Mesendoderm (in vitro differentiated cells): ENCODE measurements around the gene ARHGAP32.

Source experiments
- DNase-seq: peaks from one replicate; pipeline ENCODE4 v3.0.0; 2013
- H2AK5ac ChIP-seq: 2 replicates; pipeline ENCODE4 v1.6.1; 2013; ENCODE audit warnings: low read length, inconsistent platforms
- H2BK120ac ChIP-seq: 2 replicates; pipeline ENCODE4 v1.6.1; 2013; ENCODE audit warnings: low read depth, mild to moderate bottlenecking, low read length, moderate library complexity, mixed read lengths
- H2BK15ac ChIP-seq: replicated peaks from 2 replicates; pipeline ENCODE4 v1.6.1; 2013; ENCODE audit warnings: low read depth, mild to moderate bottlenecking, moderate library complexity
- H2BK5ac ChIP-seq: 2 replicates; pipeline ENCODE4 v1.6.1; 2013; ENCODE audit warnings: low read length, inconsistent platforms
- H3K18ac ChIP-seq: 2 replicates; pipeline ENCODE4 v1.6.1; 2013; ENCODE audit warnings: mild to moderate bottlenecking, low read length, mixed read lengths
- H3K23ac ChIP-seq: one replicate; pipeline ENCODE4 v1.6.1; 2013; ENCODE audit warnings: low read length
- H3K27ac ChIP-seq: 2 replicates; pipeline ENCODE4 v1.5.1; 2013; ENCODE audit warnings: low read depth, mild to moderate bottlenecking, inconsistent platforms, low read length, moderate library complexity
- H3K27me3 ChIP-seq: 2 replicates; pipeline ENCODE4 v1.6.1; 2013; ENCODE audit warnings: low read length, control low read depth, mild to moderate bottlenecking, inconsistent platforms; ENCODE audit not compliant: insufficient read depth, poor library complexity
- H3K36me3 ChIP-seq: 2 replicates; pipeline ENCODE4 v1.6.1; 2013; ENCODE audit warnings: low read length, inconsistent platforms; ENCODE audit not compliant: control insufficient read depth, insufficient read depth
- H3K4ac ChIP-seq: one replicate; pipeline ENCODE4 v1.6.1; 2013; ENCODE audit warnings: low read depth, mild to moderate bottlenecking, low read length, moderate library complexity
- H3K4me1 ChIP-seq: 2 replicates; pipeline ENCODE4 v1.6.1; 2013; ENCODE audit warnings: low read depth, low read length, inconsistent platforms; ENCODE audit not compliant: control insufficient read depth
- H3K4me2 ChIP-seq: 2 replicates; pipeline ENCODE4 v1.6.1; 2013; ENCODE audit warnings: low read length
- H3K4me3 ChIP-seq: 2 replicates; pipeline ENCODE4 v1.5.1; 2013; ENCODE audit warnings: mild to moderate bottlenecking, low read length
- H3K56ac ChIP-seq: one replicate; pipeline ENCODE4 v1.6.1; 2013; ENCODE audit warnings: low read length
- H3K79me1 ChIP-seq: 2 replicates; pipeline ENCODE4 v1.6.1; 2013; ENCODE audit warnings: low read length, inconsistent platforms
- H3K79me2 ChIP-seq: 2 replicates; pipeline ENCODE4 v1.6.1; 2013; ENCODE audit warnings: mild to moderate bottlenecking, low read length; ENCODE audit not compliant: control insufficient read depth, insufficient read depth
- H3K9ac ChIP-seq: 2 replicates; pipeline ENCODE4 v1.6.1; 2013; ENCODE audit warnings: low read length, inconsistent platforms
- H4K5ac ChIP-seq: one replicate; pipeline ENCODE4 v1.6.1; 2013; ENCODE audit warnings: low read length
- H4K8ac ChIP-seq: one replicate; pipeline ENCODE4 v1.6.1; 2013; ENCODE audit warnings: low read depth, mild to moderate bottlenecking, control low read depth, low read length, moderate library complexity
- WGBS: extraction: QIAGEN DNeasy Blood & Tissue Kit; methylation state at CpG from one replicate; pipeline ENCODE4 v1.1.7; 2013; ENCODE audit warnings: low lambda C conversion rate, missing lambda C conversion rate; ENCODE audit not compliant: insufficient coverage; ENCODE audit errors: extremely low coverage; 5-methylcytosine and 5-hydroxymethylcytosine counted together

ARHGAP32 gene

DNA sequence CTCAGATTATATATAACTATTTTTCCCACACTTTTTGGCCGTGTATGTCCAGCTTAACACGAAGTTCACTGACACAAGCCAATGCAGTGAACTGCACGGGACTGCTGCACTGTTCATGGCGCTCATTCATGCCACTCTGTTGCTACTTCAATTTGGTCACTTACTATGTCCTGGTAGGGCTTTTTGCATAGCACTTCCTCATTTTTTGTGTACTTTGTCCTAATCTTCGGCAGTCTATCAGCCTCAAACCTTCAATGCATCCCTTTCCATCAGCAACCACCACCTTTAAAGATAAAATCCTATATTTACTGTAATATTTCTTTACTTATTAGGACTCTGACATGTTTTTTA is 18.7 kb upstream of the ARHGAP32 start:
- Histone ChIP-seq H2BK120ac (no peak overlapping the region), H3K23ac (no peak overlapping the region), H3K27ac (no peak overlapping the region), H3K4ac (no peak overlapping the region), H2AK5ac (no peak overlapping the region), H4K8ac (no peak overlapping the region), H3K9ac (no peak overlapping the region), H3K79me1 (peaks cover 5% of the 10 kb centered on the region), H3K4me2 (no peak overlapping the region), H2BK5ac (no peak overlapping the region), H3K27me3 (no peaks in the 10 kb centered on the region), H4K5ac (no peak overlapping the region), H3K4me1 (peaks cover 9% of the 10 kb centered on the region), H3K4me3 (no peak overlapping the region), H3K36me3 (no peaks in the 10 kb centered on the region), H3K56ac (peak overlapping the region; percentile 19), H2BK15ac (no peak overlapping the region), H3K79me2 (peaks cover 3% of the 10 kb centered on the region), H3K18ac (no peak overlapping the region)
- no peak for DNase-seq
- no CpG with 5 or more reads among the region's 5 CpGs for WGBS

DNA sequence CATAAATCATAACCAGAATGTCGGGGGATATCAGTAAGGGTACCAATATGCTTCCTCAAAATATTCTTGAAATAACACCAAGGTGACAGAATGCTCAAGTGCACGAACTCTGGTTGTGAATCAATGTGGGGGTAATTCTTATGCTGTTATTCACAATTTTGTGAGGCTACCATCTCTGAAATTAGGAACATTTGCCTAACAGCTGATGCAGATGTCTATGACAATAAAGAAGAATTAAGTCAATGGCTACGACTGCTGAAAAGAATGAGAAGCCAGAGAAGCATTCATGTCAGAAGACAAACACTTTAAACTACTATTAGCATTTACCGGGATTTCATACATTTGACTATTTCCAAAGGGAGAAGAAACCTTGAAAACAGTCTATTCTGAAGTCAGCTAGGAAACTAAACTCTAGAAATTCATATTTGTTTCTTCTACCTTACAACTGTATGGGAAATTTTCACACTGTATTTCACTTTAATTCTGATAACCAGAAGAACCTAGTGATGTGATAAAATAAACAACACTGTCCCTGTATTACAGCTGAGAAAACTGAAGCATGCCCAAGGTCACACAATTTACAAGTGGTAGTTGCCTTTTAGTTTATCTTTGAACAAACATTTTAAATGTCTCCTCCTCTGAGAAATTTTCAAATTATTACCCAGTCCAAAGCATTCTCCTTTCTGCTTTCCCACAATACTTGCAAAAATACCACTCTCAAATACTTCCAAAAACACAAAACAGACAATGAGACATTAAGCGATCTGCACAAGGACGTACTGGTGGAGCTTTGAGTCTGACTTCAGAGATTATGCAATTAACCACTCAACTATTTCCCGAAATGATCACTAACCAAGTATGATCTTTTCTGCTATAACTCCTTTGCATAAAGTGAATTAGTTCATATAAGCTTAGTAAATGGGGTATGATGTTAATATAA is 18.0 kb upstream of the ARHGAP32 start:
- Histone ChIP-seq H3K4me2 (no peak overlapping the region), H3K23ac (no peak overlapping the region), H3K4me3 (no peak overlapping the region), H4K5ac (no peak overlapping the region), H3K56ac (no peak overlapping the region), H3K27me3 (no peaks in the 10 kb centered on the region), H3K36me3 (no peaks in the 10 kb centered on the region), H3K18ac (peak overlapping the region; percentile 39), H3K79me2 (peaks cover 3% of the 10 kb centered on the region), H2BK5ac (no peak overlapping the region), H3K79me1 (peaks cover 5% of the 10 kb centered on the region), H2AK5ac (no peak overlapping the region), H2BK120ac (no peak overlapping the region), H3K4ac (no peak overlapping the region), H3K27ac (no peak overlapping the region), H3K4me1 (peaks cover 8% of the 10 kb centered on the region), H4K8ac (no peak overlapping the region), H2BK15ac (no peak overlapping the region), H3K9ac (no peak overlapping the region)
- DNase-seq, result no peak
- WGBS, result no CpG with 5 or more reads among the region's 7 CpGs

DNA sequence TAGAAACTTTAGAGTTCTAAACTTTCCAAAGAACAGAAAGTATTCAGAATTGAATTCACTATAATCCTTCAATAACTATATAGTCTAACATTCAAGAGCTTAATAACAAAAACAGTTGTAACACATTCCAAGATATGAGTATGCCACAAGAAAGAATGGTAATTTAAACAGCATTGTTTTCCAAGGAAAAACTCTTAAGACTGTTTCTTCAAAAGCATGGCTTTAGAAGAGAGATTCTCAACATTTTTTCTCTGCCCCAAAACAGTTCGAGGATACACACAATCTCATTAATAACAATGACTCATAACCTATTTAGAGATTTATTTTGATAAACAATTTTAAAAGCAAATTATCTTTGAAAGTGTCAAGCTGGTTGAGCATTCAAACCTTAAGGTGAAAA is 16.7 kb upstream of the ARHGAP32 start:
- DNase-seq, result no peak
- H2BK15ac ChIP-seq, result no peak overlapping the region
- no peak overlapping the region for H3K18ac ChIP-seq
- peaks cover 4% of the 10 kb centered on the region for H3K4me1 ChIP-seq
- peaks cover 3% of the 10 kb centered on the region for H3K79me2 ChIP-seq
- no peak overlapping the region for H2AK5ac ChIP-seq
- H3K4me3 ChIP-seq, result no peak overlapping the region
- H3K4ac ChIP-seq, result no peak overlapping the region
- H3K9ac ChIP-seq, result no peak overlapping the region
- no peak overlapping the region for H2BK120ac ChIP-seq
- H4K5ac ChIP-seq, result no peak overlapping the region
- H3K79me1 ChIP-seq, result peaks cover 5% of the 10 kb centered on the region
- H3K27me3 ChIP-seq, result no peaks in the 10 kb centered on the region
- H3K27ac ChIP-seq, result no peak overlapping the region
- H3K36me3 ChIP-seq, result no peaks in the 10 kb centered on the region
- H2BK5ac ChIP-seq, result no peak overlapping the region
- no peak overlapping the region for H3K56ac ChIP-seq
- H4K8ac ChIP-seq, result no peak overlapping the region
- WGBS, result no CpG with 5 or more reads among the region's 1 CpG
- H3K4me2 ChIP-seq, result no peak overlapping the region
- no peak overlapping the region for H3K23ac ChIP-seq

DNA sequence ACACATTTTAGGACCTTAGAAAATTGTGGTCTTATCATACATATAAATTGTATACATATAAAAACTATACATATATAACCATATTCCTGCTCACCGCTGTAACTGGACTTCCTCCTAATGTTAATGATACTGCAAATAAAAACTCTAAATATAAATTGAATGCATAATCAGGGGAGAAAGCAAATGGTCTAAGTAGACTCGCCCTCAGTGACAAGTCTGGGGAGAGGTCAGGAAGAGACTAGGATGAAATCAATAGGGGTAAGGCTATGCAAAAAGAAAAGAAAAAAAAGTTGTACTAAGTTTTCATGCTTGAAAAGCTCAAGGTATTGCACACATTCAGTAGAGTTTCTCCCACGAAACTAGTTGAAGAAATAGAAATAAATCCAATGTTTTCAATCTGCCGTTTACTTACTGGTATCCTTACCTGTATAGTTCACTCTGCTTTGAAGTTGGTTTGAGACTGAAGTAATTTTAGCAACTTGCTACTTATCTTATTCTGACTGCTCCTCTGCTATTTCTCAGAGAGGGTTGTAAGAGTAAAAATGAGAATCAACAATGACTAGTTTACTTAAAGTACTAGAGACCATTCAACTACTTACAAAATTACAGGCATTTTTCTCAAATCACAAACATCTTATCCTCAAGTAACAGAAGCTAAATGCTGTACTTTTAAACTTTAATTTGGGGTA is 12.2 kb upstream of the ARHGAP32 start:
- WGBS, result no CpG with 5 or more reads among the region's 4 CpGs
- H3K36me3 ChIP-seq, result no peaks in the 10 kb centered on the region

DNA sequence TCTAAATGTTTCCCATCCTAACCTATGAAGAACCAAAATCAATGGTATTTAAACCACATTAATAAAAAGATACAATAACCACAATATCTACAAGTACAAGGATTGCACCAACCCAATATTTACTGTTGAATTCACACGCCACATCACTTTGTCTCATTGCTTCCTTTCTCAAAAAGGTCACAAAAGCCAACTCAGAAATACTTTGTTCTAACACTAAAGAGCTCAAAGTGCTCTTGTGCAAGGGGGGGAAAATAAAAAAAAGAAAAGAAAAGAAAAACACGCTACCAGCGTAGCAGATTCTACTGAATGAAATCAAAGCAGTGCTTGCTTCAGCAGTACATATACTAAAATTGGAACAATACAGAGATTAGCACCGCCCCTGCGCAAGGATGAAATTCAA is 10.5 kb upstream of the ARHGAP32 start:
- H3K23ac ChIP-seq, result no peak overlapping the region
- no peak overlapping the region for H3K9ac ChIP-seq
- no peak overlapping the region for H3K4me3 ChIP-seq
- H4K8ac ChIP-seq, result no peak overlapping the region
- no peaks in the 10 kb centered on the region for H3K36me3 ChIP-seq
- H3K27me3 ChIP-seq, result no peaks in the 10 kb centered on the region
- no peak overlapping the region for H2BK15ac ChIP-seq
- H3K79me1 ChIP-seq, result no peaks in the 10 kb centered on the region
- H3K4ac ChIP-seq, result no peak overlapping the region
- no peak for DNase-seq
- no peak overlapping the region for H3K56ac ChIP-seq
- no peaks in the 10 kb centered on the region for H3K79me2 ChIP-seq
- no peak overlapping the region for H3K27ac ChIP-seq
- H3K18ac ChIP-seq, result no peak overlapping the region
- WGBS, result no CpG with 5 or more reads among the region's 5 CpGs
- H2BK5ac ChIP-seq, result no peak overlapping the region
- no peak overlapping the region for H3K4me2 ChIP-seq
- no peak overlapping the region for H2BK120ac ChIP-seq
- H3K4me1 ChIP-seq, result no peaks in the 10 kb centered on the region
- no peak overlapping the region for H2AK5ac ChIP-seq
- H4K5ac ChIP-seq, result no peak overlapping the region

More for the DNA sequence above, 12.2 kb upstream of the ARHGAP32 start:
- H3K56ac ChIP-seq, result no peak overlapping the region
- no peak overlapping the region for H2AK5ac ChIP-seq
- DNase-seq, result no peak
- H3K9ac ChIP-seq, result no peak overlapping the region
- no peaks in the 10 kb centered on the region for H3K79me2 ChIP-seq
- H3K23ac ChIP-seq, result no peak overlapping the region
- H3K4me1 ChIP-seq, result no peaks in the 10 kb centered on the region
- no peak overlapping the region for H3K27ac ChIP-seq
- no peak overlapping the region for H3K4me3 ChIP-seq
- H2BK5ac ChIP-seq, result no peak overlapping the region
- H3K18ac ChIP-seq, result no peak overlapping the region
- no peak overlapping the region for H4K5ac ChIP-seq
- H3K4ac ChIP-seq, result no peak overlapping the region
- H2BK120ac ChIP-seq, result no peak overlapping the region
- no peak overlapping the region for H4K8ac ChIP-seq
- no peak overlapping the region for H2BK15ac ChIP-seq
- no peaks in the 10 kb centered on the region for H3K79me1 ChIP-seq
- H3K27me3 ChIP-seq, result no peaks in the 10 kb centered on the region
- H3K4me2 ChIP-seq, result no peak overlapping the region
